HepG2 (cell line): ENCODE data around the gene ARHGEF3. TPM values are rescaled to one million over a fixed set of nuclear protein-coding genes. Genes with fewer than 3 reads are reported as not detected.

Source experiments
- CENPX ChIP-seq: sonication (generic); formaldehyde crosslinking; IDR thresholded peaks from 2 replicates; pipeline ENCODE4 v1.9.0; 2021; ENCODE audit warnings: mild to moderate bottlenecking, missing genetic modification reagents, moderate library complexity
- DMAP1 ChIP-seq: IDR thresholded peaks from 2 replicates; pipeline ENCODE4 v1.6.1; 2016
- FOXP1 ChIP-seq, 2 experiments: fragments of 450-650 bp in 1 of 2; IDR thresholded peaks; 2 replicates each; pipeline ENCODE4 v1.6.1; 2017 to 2018; ENCODE audit warnings: antibody characterized with exemption in 1 of 2
- GATAD2A ChIP-seq: IDR thresholded peaks from 2 replicates; pipeline ENCODE4 v1.6.1; 2016
- HOXA9 ChIP-seq: sonication (generic); formaldehyde crosslinking; IDR thresholded peaks from 2 replicates; pipeline ENCODE4 v1.8.1; 2022; ENCODE audit warnings: missing genetic modification reagents, mild to moderate bottlenecking, moderate library complexity, borderline replicate concordance
- HOXD1 ChIP-seq: sonication (generic); formaldehyde crosslinking; IDR thresholded peaks from 2 replicates; pipeline ENCODE4 v1.5.0; 2020; ENCODE audit warnings: missing genetic modification reagents
- KDM6A ChIP-seq: IDR thresholded peaks from 2 replicates; pipeline ENCODE4 v1.6.1; 2016; ENCODE audit warnings: low read depth
- SRSF9 ChIP-seq: fragments of 200-400 bp; formaldehyde crosslinking; IDR thresholded peaks from 2 replicates; pipeline ENCODE4 v1.6.1; 2018; ENCODE audit warnings: borderline replicate concordance, mild to moderate bottlenecking, low read depth, low read length; ENCODE audit not compliant: insufficient read depth, poor library complexity, severe bottlenecking
- TBX3 ChIP-seq: fragments of 450-650 bp; IDR thresholded peaks from 2 replicates; pipeline ENCODE4 v1.6.1; 2017; ENCODE audit warnings: antibody characterized with exemption, mild to moderate bottlenecking, inconsistent platforms, borderline replicate concordance
- ZBTB42 ChIP-seq: sonication (generic); formaldehyde crosslinking; IDR thresholded peaks from 2 replicates; pipeline ENCODE4 v1.5.0; 2020; ENCODE audit warnings: mild to moderate bottlenecking, missing genetic modification reagents
- ZNF652 ChIP-seq: IDR thresholded peaks from 2 replicates; pipeline ENCODE4 v1.6.1; 2016; ENCODE audit warnings: low read depth, borderline replicate concordance
- ZNF777 ChIP-seq: sonication (generic); formaldehyde crosslinking; IDR thresholded peaks from 2 replicates; pipeline ENCODE4 v1.4.0; 2020; ENCODE audit warnings: missing genetic modification reagents
- polyA plus RNA-seq, 8 experiments: library from polyadenylated mRNA; depleted of rRNA in 3 of 8; stranded (reverse) in 7 of 8; unstranded in 1 of 8; fragments of >200 nt; fragmentation: Illumina TruSeq in 4 of 8; extraction: Trizol in 4 of 8; gene quantifications; 2 replicates each; pipeline versions ENCODE4 v1.2.1 to v1.2.3, GENCODE V29; 2011 to 2016; ENCODE audit warnings: low read depth in 4 of 8, missing spikeins in 1 of 8, mixed read lengths in 1 of 8; ENCODE audit not compliant: insufficient read depth in 1 of 8
- total RNA-seq, 5 experiments: library from RNA; depleted of rRNA; stranded (reverse); fragments of >200 nt; fragmentation: Illumina TruSeq; extraction: Trizol; gene quantifications; 2 replicates each; pipeline ENCODE4 v1.2.3, GENCODE V29; 2016; ENCODE audit warnings: low read depth in 1 of 5
- TF ChIP-seq, protein P1 (sequence below): sonication (generic); formaldehyde crosslinking; IDR thresholded peaks from 2 replicates; pipeline ENCODE4 v1.5.0; 2020; ENCODE audit warnings: mild to moderate bottlenecking, missing genetic modification reagents
- TF ChIP-seq, protein P2 (sequence below): sonication (generic); formaldehyde crosslinking; IDR thresholded peaks from 2 replicates; pipeline ENCODE4 v1.4.0; 2020; ENCODE audit warnings: missing genetic modification reagents
- TF ChIP-seq, protein P3 (sequence below): sonication (generic); formaldehyde crosslinking; IDR thresholded peaks from 2 replicates; pipeline ENCODE4 v1.4.0; 2020; ENCODE audit warnings: missing genetic modification reagents
- TF ChIP-seq, protein P4 (sequence below): sonication (generic); formaldehyde crosslinking; IDR thresholded peaks from 2 replicates; pipeline ENCODE4 v1.8.1; 2023; ENCODE audit warnings: mild to moderate bottlenecking, inconsistent platforms, moderate library complexity, missing genetic modification reagents, borderline replicate concordance
- TF ChIP-seq, protein P5 (sequence below): fragments of 450-650 bp; IDR thresholded peaks from 2 replicates; pipeline ENCODE4 v1.6.1; 2017; ENCODE audit warnings: mild to moderate bottlenecking
- TF ChIP-seq, protein P6 (sequence below): sonication (generic); formaldehyde crosslinking; IDR thresholded peaks from 2 replicates; pipeline ENCODE4 v1.4.0; 2020; ENCODE audit warnings: missing genetic modification reagents

Gene ARHGEF3
- total and polyA plus RNA-seq, 2 of the 13 experiments (the other 11 are each of a cell fraction or from before 2014, with no cell fraction given), result 14.8 to 23.1 TPM

DNA sequence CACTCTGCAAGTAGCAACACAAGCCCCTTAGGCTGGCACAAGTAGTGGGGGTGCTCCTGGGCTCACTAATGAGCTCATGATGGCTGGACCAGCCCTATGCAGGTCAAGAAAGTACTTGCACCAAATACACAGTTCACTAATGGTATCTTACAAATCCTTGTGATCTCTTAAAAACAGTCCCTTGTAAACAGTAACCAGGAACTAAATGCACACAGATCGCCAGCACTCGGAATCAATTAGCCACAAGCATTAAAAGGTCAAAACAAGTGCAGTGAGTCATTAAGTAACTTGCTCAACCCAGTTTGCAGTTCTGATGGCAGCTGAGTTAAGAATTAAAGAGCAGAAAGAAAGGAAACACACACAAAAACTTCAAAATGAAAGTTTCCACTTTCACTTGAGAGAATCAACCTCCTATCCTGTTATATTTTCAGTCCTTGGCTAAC lies 43.2 kb downstream of the ARHGEF3 start (continued):
- TF ChIP-seq, protein P1, sequence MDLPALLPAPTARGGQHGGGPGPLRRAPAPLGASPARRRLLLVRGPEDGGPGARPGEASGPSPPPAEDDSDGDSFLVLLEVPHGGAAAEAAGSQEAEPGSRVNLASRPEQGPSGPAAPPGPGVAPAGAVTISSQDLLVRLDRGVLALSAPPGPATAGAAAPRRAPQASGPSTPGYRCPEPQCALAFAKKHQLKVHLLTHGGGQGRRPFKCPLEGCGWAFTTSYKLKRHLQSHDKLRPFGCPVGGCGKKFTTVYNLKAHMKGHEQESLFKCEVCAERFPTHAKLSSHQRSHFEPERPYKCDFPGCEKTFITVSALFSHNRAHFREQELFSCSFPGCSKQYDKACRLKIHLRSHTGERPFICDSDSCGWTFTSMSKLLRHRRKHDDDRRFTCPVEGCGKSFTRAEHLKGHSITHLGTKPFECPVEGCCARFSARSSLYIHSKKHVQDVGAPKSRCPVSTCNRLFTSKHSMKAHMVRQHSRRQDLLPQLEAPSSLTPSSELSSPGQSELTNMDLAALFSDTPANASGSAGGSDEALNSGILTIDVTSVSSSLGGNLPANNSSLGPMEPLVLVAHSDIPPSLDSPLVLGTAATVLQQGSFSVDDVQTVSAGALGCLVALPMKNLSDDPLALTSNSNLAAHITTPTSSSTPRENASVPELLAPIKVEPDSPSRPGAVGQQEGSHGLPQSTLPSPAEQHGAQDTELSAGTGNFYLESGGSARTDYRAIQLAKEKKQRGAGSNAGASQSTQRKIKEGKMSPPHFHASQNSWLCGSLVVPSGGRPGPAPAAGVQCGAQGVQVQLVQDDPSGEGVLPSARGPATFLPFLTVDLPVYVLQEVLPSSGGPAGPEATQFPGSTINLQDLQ (CRISPR knock-in tag), result no peak
- TF ChIP-seq, protein P2, sequence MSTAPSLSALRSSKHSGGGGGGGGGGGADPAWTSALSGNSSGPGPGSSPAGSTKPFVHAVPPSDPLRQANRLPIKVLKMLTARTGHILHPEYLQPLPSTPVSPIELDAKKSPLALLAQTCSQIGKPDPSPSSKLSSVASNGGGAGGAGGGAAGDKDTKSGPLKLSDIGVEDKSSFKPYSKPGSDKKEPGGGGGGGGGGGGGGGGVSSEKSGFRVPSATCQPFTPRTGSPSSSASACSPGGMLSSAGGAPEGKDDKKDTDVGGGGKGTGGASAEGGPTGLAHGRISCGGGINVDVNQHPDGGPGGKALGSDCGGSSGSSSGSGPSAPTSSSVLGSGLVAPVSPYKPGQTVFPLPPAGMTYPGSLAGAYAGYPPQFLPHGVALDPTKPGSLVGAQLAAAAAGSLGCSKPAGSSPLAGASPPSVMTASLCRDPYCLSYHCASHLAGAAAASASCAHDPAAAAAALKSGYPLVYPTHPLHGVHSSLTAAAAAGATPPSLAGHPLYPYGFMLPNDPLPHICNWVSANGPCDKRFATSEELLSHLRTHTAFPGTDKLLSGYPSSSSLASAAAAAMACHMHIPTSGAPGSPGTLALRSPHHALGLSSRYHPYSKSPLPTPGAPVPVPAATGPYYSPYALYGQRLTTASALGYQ (CRISPR knock-in tag), result no peak; the same call in 1 of the 2 replicates
- no peak for TF ChIP-seq KDM6A (CRISPR knock-in tag)
- TF ChIP-seq TBX3, result 0 out of 2 replicates have a peak, but pooled peaks have one; percentile 15
- TF ChIP-seq HOXA9 (CRISPR knock-in tag), result no peak
- TF ChIP-seq, protein P3, sequence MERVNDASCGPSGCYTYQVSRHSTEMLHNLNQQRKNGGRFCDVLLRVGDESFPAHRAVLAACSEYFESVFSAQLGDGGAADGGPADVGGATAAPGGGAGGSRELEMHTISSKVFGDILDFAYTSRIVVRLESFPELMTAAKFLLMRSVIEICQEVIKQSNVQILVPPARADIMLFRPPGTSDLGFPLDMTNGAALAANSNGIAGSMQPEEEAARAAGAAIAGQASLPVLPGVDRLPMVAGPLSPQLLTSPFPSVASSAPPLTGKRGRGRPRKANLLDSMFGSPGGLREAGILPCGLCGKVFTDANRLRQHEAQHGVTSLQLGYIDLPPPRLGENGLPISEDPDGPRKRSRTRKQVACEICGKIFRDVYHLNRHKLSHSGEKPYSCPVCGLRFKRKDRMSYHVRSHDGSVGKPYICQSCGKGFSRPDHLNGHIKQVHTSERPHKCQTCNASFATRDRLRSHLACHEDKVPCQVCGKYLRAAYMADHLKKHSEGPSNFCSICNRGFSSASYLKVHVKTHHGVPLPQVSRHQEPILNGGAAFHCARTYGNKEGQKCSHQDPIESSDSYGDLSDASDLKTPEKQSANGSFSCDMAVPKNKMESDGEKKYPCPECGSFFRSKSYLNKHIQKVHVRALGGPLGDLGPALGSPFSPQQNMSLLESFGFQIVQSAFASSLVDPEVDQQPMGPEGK (CRISPR knock-in tag), result no peak
- TF ChIP-seq, protein P4, sequence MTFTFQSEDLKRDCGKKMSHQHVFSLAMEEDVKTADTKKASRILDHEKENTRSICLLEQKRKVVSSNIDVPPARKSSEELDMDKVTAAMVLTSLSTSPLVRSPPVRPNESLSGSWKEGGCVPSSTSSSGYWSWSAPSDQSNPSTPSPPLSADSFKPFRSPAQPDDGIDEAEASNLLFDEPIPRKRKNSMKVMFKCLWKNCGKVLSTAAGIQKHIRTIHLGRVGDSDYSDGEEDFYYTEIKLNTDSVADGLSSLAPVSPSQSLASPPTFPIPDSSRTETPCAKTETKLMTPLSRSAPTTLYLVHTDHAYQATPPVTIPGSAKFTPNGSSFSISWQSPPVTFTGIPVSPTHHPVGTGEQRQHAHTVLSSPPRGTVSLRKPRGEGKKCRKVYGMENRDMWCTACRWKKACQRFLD (CRISPR knock-in tag), result no peak
- TF ChIP-seq, protein P5, sequence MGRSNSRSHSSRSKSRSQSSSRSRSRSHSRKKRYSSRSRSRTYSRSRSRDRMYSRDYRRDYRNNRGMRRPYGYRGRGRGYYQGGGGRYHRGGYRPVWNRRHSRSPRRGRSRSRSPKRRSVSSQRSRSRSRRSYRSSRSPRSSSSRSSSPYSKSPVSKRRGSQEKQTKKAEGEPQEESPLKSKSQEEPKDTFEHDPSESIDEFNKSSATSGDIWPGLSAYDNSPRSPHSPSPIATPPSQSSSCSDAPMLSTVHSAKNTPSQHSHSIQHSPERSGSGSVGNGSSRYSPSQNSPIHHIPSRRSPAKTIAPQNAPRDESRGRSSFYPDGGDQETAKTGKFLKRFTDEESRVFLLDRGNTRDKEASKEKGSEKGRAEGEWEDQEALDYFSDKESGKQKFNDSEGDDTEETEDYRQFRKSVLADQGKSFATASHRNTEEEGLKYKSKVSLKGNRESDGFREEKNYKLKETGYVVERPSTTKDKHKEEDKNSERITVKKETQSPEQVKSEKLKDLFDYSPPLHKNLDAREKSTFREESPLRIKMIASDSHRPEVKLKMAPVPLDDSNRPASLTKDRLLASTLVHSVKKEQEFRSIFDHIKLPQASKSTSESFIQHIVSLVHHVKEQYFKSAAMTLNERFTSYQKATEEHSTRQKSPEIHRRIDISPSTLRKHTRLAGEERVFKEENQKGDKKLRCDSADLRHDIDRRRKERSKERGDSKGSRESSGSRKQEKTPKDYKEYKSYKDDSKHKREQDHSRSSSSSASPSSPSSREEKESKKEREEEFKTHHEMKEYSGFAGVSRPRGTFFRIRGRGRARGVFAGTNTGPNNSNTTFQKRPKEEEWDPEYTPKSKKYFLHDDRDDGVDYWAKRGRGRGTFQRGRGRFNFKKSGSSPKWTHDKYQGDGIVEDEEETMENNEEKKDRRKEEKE, result no peak
- TF ChIP-seq HOXD1 (CRISPR knock-in tag), result no peak
- no peak for TF ChIP-seq ZBTB42
- no peak for TF ChIP-seq FOXP1 (IDR thresholded peaks at IDR 0.05)
- peak; percentile 74 for TF ChIP-seq FOXP1 (CRISPR knock-in tag; IDR thresholded peaks at IDR 0.05)
- TF ChIP-seq CENPX (CRISPR knock-in tag), result no peak
- TF ChIP-seq, protein P6, sequence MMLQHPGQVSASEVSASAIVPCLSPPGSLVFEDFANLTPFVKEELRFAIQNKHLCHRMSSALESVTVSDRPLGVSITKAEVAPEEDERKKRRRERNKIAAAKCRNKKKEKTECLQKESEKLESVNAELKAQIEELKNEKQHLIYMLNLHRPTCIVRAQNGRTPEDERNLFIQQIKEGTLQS, result no peak
- no peak for TF ChIP-seq ZNF652 (CRISPR knock-in tag)
- no peak for TF ChIP-seq DMAP1 (CRISPR knock-in tag)
- no peak for TF ChIP-seq ZNF777
- no peak for TF ChIP-seq SRSF9
- TF ChIP-seq GATAD2A, result peak; percentile 66
